Neutrophil (primary cell): Measurements from ENCODE around the gene RARB.

Experiments
- H3K27ac ChIP-seq: fragments of 200-600 bp; sonication (generic); 2 replicates; pipeline ENCODE4 v1.5.1; 2016; ENCODE audit warnings: mild to moderate bottlenecking, moderate library complexity
- H3K27me3 ChIP-seq: fragments of 200-600 bp; sonication (generic); 2 replicates; pipeline ENCODE4 v1.6.0; 2016; ENCODE audit warnings: mild to moderate bottlenecking
- H3K36me3 ChIP-seq: fragments of 200-600 bp; sonication (generic); 2 replicates; pipeline ENCODE4 v1.5.1; 2017
- H3K4me1 ChIP-seq, 2 experiments: fragments of 200-600 bp in 1 of 2; sonication (generic) in 1 of 2; 1 replicate in 1 of 2; 2 replicates in 1 of 2; pipeline versions ENCODE4 v1.5.1 to v1.6.1; 2013 to 2016; ENCODE audit warnings: low read depth in 1 of 2, low read length in 1 of 2, mild to moderate bottlenecking in 1 of 2, moderate library complexity in 1 of 2; ENCODE audit not compliant: control insufficient read depth in 1 of 2, insufficient read depth in 1 of 2
- H3K4me3 ChIP-seq, 2 experiments: fragments of 200-600 bp in 1 of 2; sonication (generic) in 1 of 2; 1 replicate in 1 of 2; 2 replicates in 1 of 2; pipeline ENCODE4 v1.5.1; 2013 to 2016; ENCODE audit warnings: low read depth in 1 of 2, low read length in 1 of 2, mild to moderate bottlenecking in 1 of 2, moderate library complexity in 1 of 2
- H3K9me3 ChIP-seq: fragments of 200-600 bp; sonication (generic); 2 replicates; pipeline ENCODE4 v1.5.1; 2016
- CTCF ChIP-seq: fragments of 200-600 bp; sonication (generic); IDR thresholded peaks from 2 replicates; pipeline ENCODE4 v1.5.1; 2016; ENCODE audit warnings: antibody characterized with exemption

The RARB gene

GRCh38 chr3:25479727-25480010 lies 51.6 kb downstream of the RARB start:
- Histone ChIP-seq H3K9me3 (no peaks in the 10 kb centered on the region), H3K4me1 (no peaks in the 10 kb centered on the region), H3K4me3 (no peak overlapping the region), H3K27me3 (no peaks in the 10 kb centered on the region), H3K36me3 (no peaks in the 10 kb centered on the region), H3K27ac (no peak overlapping the region)
- TF ChIP-seq CTCF: no peak

- Histone ChIP-seq H3K27ac (no peak overlapping the region), H3K4me1 (no peaks in the 10 kb centered on the region)
- no peak for TF ChIP-seq CTCF
Observed at GRCh38 chr3:25480811-25481210, 52.7 kb downstream of the RARB start.

GRCh38 chr3:25481386-25481785 lies 53.3 kb downstream of the RARB start:
- TF ChIP-seq CTCF: no peak
- H3K27me3 ChIP-seq: no peaks in the 10 kb centered on the region
- H3K36me3 ChIP-seq: no peaks in the 10 kb centered on the region
- no peak overlapping the region for H3K27ac ChIP-seq
- H3K4me1 ChIP-seq: no peaks in the 10 kb centered on the region
- H3K9me3 ChIP-seq: no peaks in the 10 kb centered on the region
- H3K4me3 ChIP-seq: no peak overlapping the region

More at GRCh38 chr3:25480811-25481210, 52.7 kb downstream of the RARB start:
- H3K27me3 ChIP-seq: no peaks in the 10 kb centered on the region
- H3K4me3 ChIP-seq: no peak overlapping the region
- no peaks in the 10 kb centered on the region for H3K36me3 ChIP-seq
- H3K9me3 ChIP-seq: no peaks in the 10 kb centered on the region

GRCh38 chr3:25483456-25483855 lies 55.4 kb downstream of the RARB start:
- Histone ChIP-seq H3K4me1 (no peaks in the 10 kb centered on the region), H3K36me3 (no peaks in the 10 kb centered on the region), H3K27me3 (no peaks in the 10 kb centered on the region), H3K9me3 (no peaks in the 10 kb centered on the region), H3K27ac (no peak overlapping the region), H3K4me3 (no peak overlapping the region)
- TF ChIP-seq CTCF: no peak

GRCh38 chr3:25485673-25486072 lies 57.6 kb downstream of the RARB start:
- H3K27me3 ChIP-seq: no peaks in the 10 kb centered on the region
- H3K9me3 ChIP-seq: no peaks in the 10 kb centered on the region
- H3K4me1 ChIP-seq: no peaks in the 10 kb centered on the region
- H3K27ac ChIP-seq: no peak overlapping the region
- no peak for TF ChIP-seq CTCF
- no peaks in the 10 kb centered on the region for H3K36me3 ChIP-seq
- H3K4me3 ChIP-seq: no peak overlapping the region

- Histone ChIP-seq H3K4me3 (no peak overlapping the region), H3K36me3 (no peaks in the 10 kb centered on the region), H3K27ac (no peak overlapping the region), H3K4me1 (no peaks in the 10 kb centered on the region), H3K27me3 (no peaks in the 10 kb centered on the region), H3K9me3 (no peaks in the 10 kb centered on the region)
- no peak for TF ChIP-seq CTCF
Observed at GRCh38 chr3:25486932-25487331, 58.9 kb downstream of the RARB start.
